ENCODE results near the gene IPO9.
"Not testable (repeated sequence)": the region's sequence is repeated elsewhere in the genome, so short reads cannot be mapped to it uniquely, and the experiment has no call there.

The IPO9 gene

DNA sequence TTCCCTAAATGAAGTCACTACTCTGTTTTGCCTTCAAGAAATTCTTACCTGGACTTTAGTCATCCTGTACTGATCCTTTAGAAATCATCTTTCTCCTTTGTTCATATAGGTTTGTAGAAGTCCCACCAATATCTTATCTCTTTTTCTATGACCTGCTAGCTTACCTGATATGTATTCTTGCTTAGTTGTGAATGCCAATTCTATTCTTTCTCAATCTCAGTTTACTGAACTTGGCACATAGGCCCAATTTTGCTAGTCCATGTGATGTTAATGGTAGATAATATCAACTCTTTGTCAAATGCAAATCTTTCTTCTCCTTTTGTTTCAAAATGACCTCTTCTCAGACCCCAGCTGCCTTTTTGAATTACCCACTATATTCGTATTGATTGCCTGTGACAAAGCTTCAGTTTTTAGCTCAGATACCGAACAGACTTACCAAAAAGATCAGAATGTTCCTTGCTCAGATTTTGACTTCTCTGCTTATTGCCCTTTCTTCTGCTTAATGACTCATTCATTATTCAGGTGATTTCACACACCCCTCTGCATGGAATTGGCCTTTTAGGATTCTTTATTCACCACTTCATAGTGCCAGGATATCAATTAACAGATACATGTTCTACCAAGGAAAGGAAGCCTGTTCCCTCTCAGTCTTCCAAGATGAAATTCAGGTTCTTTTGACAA is 20.6 kb downstream of the IPO9 start:
- DNase-seq: no peak

DNA sequence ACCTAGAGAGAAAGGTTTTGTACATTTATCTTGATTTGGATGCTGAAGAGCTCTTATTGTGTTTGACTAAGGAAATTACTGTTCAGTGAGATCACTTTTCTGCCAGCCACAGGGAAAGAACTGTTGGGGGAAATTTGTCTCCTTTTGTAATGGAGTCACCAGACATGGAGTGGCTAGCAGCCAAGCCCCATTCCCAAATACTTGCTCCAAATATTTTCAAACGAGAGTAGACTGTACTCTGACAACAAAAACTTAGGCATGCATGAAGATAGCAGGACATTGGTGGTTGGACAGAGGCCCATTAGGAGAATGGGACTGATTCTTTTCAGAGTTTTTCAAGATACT is 21.1 kb downstream of the IPO9 start:
- DNase-seq: no peak

DNA sequence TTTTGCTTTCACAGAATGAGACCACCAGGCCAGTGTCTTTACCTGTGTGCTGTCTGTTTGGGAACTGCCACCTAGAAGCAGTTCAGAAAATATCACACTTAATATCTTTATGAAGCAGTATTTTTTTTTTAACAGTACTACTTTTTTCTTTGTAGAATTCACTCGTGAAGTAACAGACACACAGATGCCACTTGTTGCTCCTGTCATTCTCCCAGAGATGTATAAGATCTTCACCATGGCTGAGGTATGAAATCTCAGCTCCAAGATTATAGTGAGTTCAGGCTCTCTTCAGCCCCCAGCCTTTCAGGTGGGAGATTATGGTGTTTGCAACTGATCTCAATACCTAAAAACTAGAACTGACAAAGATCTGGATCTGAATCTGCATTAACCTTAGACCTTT is 23.0 kb downstream of the IPO9 start:
- DNase-seq: no peak

DNA sequence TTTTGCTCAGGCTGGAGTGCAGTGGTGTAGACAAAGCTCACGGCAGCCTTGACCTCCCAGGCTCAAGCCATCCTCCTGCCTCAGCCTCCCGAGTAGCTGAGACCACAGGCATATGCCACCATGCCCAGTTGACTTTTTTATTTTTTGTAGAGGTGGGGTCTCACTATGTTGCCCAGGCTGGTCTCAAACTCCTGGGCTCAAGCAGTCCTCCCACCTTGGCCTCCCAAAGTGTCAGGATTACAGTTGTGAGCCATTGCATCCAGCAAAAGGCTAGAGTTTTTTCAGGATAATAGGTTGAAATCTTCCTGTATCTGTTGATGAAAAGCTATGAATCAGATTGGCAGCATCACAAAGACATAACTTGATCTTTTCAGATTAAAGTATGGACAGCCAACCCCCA is 27.8 kb downstream of the IPO9 start:
- not testable (repeated sequence) for DNase-seq

DNA sequence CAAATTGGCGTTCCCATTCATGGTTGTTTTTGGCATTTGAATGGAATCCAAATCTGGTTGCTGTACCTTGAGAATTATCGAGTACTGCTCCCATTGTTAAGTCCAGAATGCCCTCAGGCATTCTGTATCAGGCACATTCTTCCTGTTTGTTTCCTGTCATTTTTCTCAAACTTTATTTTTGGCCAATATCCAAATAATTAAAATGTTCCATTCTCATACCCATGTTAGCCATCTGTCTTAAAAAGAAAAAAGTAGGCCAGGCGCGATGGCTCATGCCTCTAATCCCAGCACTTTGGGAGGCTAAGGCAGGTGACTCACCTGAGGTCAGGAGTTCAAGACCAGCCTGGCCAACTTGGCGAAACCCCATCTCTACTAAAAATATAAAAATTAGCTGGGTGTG is 30.5 kb downstream of the IPO9 start:
- no peak for DNase-seq

DNA sequence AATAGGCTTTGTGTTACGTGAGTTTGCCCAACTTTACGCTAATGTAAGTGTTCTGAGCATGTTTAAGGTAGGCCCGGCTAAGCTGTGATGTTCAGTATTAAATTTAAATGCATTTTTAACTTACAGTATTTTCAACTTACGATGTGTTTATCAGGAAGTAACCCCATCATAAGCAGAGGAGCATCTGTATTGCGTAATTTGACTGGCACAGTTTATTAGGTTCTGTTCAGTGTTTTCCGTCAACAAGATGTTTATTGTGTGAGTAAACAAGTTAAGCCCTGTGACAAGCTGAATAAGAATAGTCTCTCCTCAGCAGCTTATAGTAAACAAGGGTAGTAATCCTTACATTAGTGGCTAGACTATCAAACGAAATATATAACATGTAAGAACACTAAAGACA is 32.5 kb downstream of the IPO9 start:
- DNase-seq: no peak

DNA sequence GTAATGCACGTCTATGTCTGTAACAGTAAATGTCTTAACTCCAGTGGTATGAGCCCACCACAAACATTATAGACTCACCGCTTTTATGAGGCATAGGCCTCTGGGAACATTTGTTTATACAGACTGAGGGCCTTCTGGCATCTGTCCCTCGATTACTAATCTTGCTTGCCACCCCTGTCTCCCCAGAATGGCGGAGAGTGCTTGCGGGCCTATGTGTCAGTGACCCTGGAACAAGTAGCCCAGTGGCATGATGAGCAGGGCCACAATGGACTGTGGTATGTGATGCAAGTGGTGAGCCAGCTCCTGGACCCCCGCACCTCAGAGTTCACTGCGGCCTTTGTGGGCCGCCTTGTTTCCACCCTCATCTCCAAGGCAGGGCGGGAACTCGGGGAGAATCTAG is 41.4 kb downstream of the IPO9 start:
- DNase-seq: no peak

DNA sequence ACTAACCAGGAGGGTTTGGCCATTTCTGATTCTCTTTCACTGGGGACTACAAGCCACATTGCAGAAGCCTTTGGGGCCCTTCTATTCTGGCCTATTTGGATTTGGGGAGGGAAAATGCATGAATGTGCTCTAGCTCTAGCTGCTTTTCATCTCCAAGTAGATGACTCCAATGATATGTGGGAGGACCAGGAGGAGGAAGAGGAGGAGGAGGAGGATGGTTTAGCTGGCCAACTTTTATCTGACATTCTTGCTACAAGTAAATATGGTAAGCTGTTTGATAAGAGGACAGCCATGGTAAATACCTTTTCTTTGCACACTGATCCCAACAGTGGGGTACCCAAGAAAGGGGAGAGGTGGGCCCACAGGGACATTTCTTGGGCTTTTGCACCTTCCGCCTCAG is 45.7 kb downstream of the IPO9 start:
- DNase-seq: no peak

DNA sequence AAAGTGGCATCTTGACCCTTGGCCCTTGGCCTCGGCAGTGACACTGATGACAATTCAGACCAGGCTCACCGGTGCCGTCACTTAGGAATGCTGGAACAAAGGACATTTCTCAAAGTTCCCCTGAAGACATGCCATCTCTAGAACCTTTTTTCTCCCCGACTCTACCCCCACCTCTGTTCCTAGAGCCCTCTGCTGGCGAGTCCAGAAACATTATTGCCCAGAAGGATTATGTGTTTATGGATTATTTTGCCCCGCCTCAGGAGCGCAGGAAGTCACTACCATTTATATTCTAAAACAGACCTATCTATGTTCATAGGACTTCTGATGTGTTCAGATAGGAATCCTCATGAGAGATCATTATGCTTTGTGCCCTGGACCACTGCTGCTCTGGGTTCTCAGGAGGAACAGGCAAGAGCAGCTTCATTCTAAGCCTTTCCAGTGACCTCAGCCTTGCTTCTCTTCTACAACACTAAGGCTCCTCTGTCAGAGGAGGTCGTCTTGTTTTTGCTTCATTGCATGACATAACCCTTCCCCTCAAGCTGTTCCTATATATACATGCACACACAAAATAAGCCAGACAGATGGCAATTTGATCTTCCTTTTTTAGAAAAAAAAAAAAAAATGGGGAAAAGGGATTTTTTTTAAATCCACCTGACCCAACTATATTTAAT is 47.3 kb downstream of the IPO9 start:
- DNase-seq: no peak

DNA sequence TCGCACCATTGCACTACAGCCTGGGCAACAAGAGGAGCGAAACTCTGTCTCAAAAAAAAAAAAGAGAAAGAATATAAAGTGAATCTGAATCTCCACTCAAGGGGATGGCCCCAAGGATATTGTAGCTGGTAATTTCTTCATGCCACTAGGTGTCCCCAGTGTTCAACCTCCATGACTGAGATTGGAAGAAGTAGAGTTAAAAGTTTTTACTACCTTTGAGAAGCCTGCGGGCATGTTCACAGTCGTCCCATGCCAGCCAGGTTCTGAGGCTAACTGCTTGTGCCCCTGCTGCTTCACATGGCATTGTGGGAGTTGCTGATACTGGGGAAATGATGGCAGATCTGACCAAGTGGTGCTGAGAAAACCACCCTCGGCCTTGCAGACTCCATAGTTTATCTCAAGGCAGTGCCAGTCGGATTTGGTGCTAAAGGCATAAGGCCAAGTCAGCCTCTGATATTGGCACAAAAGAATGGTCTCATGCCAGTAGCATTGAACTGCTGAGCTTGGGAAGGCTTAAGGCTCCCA is 49.0 kb downstream of the IPO9 start:
- peak in 1 of 2 donors; percentile 22 for DNase-seq

DNA sequence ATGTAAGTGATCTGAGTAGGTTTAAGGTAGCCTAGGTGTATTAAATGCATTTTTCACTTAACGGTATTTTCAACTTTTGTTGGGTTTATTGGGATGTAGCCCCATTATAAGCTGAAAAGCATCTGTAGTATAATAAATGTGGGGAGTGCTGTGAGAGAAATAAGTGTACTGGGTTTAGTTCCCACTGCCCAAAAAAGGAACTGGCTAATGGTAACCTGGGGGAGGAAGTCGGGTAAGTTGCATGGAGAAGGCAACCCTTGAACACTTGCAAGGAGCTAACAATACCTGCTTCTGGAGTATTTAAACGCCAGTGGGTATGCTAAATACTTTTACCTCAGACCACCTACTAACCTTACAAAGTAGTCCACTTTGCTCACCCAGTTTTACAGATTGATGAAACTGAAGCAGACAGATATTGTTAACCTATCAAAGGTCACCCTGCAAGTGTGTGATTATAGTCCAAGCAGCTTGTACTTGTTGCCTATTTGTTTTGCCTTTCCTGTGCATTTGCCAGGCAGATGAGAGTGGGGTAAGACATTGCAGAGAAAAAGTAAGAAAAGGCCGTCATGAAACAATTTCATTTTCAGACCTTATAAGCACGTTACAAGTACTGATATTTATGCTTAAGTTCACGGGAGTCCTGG is 52.1 kb downstream of the IPO9 start:
- no peak for DNase-seq

DNA sequence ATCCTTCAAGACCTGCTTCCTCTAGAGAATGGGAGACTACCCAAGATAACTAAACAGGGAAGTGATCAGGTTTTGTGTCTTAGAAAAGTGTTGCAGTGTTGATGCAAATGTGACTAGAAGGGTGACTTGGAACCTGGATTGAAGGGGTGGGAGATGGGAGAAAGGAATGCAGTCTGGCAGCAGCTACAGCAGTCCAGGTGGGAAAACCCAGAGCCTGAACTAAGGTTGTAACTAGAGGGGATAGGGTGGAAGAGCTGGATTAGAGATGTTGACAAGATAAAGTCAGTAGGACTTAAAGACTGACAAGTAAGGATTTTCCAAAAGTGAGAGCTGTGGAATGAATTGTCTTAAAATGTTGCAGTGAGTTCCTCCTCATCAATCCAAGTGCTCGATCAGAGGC is 52.7 kb downstream of the IPO9 start:
- no peak for DNase-seq

DNA sequence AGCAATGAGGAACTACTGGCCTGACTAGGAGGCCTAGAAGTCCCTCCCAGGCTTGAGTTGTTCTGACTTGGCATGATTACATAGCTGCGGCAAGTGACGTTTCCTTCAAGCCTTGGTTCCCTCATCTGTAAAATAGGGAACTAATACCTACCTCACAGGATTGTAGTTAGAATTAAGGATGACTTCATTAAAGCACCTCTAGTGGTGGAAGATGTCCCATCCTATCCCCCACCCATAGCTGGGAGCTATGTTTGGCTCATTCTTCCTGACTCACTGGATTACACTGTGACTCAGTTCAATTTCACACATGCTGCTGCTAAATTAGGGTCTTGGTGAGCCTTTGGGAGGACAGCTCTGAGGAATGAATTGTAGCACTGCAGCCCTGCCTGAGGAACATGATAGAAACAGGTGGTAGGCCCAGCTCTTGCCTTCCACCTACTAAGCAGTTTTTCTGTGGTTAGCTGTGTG is 53.7 kb downstream of the IPO9 start:
- peak in 1 of 2 donors; percentile 66 for DNase-seq

DNA sequence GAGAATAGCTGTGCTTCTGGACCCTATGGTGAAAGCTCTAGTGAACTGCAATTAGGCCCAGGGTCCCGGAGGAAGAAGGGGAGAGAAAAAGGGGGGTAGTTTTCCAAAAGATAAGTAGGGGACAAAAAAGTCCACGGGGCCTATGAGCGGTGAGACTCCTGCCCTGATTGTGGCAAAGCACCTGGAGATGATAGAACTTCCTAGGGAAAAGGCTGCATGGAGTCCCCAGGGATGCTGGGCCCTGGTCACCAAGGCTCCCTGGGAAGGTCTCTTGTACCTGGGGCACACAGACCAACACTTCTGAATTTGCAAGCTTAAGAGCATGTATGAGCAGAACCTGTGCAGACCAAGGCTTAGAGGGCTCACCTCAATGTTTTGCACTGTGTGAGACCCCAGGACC is 54.3 kb downstream of the IPO9 start:
- no peak for DNase-seq

DNA sequence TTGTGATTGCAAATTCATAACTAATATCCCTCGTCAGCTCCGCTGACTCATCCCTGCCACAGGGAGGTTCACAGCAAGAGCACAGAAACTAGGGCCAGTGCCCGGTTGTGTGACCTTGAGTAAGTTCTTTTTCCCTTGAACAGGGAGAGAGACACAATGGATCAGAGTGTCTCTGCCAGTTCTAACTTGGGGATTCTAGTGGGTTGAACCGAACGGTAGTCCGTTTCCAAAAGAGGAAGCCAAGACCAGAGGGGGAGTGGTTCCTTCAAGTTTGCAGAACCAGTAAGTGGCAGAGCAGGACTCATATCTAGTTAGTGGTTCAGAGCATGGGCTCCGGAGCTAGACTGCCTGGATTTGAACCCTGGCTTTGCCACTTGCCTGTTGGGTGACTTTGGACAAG is 54.8 kb downstream of the IPO9 start:
- DNase-seq: peak in 1 of 2 donors; percentile 9

DNA sequence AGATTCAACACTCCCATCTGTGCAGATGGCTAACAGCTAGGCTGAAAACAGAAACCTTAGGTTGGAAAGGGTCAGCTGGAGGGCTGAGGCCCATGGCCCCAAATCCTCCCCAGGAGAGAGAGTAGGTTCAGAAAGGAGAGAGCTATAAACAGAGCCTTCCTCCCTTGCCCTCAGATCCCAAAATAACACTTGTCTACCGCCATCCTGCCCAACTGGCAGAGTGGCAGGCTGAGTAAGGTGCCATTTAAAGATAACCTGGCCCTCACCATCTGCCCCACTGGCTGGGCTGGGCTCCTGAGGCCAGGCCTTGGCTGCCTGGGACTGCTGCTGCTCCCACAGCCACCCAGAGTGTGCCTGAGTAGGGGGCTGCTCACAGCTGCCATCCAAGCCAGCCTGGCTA is 55.5 kb downstream of the IPO9 start:
- no peak for DNase-seq

DNA sequence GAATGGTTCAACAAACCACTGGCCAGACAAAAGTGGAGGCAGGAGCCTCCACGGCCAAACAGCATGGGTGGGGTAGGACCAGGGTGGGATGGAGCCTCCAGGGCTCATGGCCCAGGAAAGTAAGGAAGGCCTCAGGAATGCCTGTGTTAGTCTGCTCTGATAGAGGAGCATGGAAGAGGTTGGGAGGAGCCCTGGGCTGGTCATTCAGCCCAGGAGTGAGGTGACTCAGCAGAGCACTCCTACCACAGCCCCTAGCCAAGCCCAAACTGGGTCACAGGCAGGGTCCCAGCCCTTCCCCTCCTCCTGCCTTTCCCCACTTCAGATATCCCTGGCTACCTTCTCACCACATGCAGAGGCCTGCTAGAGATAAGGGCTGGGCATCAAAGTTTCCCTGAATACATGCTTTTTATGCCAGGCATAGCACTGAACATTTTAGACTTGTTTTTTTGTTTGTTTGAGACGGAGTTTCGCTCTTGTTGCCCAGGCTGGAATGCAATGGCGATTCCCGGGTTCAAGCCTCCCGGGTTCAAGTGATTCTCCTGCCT is 56.6 kb downstream of the IPO9 start:
- DNase-seq: no peak

DNA sequence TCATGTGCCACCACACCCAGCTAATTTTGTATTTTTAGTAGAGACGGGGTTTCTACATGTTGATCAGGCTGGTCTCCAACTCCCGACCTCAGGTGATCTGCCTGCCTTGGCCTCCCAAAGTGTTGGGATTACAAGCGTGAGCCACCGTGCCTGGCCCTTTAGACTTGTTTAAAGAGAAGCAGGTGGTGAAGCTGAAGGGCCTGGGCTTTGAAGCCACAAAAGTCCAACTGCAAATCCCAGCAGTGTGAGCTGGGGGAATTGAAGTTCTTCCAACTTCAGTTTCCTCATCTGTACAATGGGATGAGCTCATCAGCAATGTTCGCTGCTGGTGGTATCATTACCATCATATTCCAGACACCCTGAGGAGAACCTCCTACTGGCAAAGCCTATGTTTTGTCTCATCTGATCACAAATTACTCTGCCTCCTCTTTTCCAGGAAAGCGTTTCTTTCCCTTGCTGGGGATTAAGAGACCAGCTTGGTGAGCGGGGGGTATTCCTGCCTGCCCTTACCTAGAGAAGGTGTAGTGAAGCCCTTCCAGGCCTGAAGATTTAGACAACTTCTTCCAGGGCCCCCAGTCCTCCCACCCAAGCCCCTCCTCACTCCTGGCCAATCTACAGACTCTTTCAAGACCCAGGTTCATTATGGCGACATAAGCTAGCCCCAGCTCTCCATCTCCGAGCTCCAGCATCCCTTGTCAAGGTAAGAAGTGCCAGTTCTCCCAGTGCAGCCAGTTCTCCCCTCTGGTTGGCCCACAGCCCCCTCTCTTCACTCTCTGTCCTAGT is 57.3 kb downstream of the IPO9 start:
- DNase-seq: no peak

DNA sequence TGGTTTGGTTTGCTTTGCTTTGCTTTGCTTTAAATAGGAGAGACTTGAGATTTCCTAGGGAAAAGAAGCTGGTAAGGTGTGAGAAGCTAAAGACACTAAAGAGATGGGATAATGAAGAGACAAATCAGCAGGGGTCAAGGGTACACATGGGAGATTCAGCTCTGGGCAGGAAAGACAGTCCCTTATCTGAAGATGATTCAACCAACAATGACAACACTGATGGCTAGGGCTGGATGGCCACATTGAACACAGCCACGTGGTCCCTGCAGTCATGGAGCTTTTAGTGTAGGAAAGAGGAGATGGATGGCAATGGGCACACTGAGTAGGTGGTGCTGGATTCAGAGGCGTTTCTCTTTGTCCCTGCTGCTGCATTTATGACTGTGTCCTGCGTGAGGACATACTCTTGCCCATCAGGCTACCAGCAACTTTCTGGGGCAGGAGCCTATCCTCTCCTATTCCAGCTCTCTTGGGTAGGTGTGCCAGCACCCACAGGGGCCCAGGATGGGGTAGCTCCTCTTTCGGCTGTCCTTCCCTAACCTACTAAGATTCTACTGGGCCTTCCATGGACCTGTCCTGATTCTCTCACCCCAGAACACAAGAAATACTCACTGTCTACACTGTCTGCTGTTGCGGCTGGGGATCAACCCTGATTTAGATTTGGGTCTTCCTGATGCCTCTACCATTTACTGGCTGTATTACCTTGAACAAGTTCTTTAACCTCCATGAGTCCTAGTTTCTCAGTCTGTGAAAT is 58.3 kb downstream of the IPO9 start:
- DNase-seq: no peak

DNA sequence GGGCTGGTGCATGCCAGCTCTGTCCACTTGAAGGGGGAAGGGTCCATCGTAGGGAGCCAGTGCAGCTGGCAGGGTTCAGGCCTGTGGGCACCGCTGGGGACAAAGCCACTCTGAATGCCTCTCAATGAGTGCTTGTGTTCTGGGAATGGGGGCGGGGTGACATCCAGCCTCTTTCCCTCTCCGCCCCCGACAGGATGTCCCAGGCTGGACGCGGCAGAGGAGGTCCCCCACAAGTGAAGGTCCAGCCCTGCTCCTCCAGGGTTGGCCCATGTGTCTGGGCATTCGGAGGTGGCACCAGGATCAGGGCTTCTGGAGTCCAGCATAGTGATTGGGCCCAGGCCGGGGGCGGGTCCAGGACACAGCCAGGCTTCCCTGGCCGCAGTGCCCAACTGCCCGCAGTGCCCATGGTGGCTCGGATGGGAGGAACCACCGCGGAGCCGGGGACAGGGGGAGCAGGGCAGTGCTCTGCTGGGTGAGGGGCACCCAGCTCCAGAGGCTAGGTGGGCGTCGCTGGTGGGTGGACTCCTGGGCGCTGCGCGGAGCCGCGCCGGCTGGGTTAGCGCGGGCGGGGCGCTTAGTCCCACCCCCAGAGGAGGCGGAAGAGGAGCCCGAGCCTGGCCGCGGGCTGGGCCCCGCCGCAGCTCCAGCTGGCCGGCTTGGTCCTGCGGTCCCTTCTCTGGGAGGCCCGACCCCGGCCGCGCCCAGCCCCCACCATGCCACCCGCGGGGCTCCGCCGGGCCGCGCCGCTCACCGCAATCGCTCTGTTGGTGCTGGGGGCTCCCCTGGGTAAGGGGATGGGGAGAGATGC is 59.5 kb downstream of the IPO9 start, which contains the start of gene SHISA4:
Gene SHISA4 (plus strand): TSS at position 617 of the 808 bp plus-strand sequence. CDS start 97 bp downstream, at position 714.
- peak in 1 of 2 donors; percentile 13 for DNase-seq
